Right lobe of liver (tissue), 4 donors: ENCODE results near the gene CD109.

Experiments used
- CTCF ChIP-seq, 4 donors: fragments of 200-600 bp in 3 of 4; fragments of 450-650 bp in 1 of 4; IDR thresholded peaks; one replicate each; pipeline versions ENCODE4 v1.5.1 to v1.8.0; 2016 to 2022; ENCODE audit warnings: antibody characterized with exemption in 4 of 4, mild to moderate bottlenecking in 2 of 4
- POLR2A ChIP-seq: fragments of 450-650 bp; IDR thresholded peaks from one replicate; pipeline ENCODE4 v1.6.1; 2017; ENCODE audit warnings: antibody characterized with exemption, mild to moderate bottlenecking
- donor health status: DM: no; HTN: no; CAD: no.
- donor health status: DM: no; HTN: no; CAD: no.
- donor health status: DM: no; HTN: yes; CAD: no.

DNA sequence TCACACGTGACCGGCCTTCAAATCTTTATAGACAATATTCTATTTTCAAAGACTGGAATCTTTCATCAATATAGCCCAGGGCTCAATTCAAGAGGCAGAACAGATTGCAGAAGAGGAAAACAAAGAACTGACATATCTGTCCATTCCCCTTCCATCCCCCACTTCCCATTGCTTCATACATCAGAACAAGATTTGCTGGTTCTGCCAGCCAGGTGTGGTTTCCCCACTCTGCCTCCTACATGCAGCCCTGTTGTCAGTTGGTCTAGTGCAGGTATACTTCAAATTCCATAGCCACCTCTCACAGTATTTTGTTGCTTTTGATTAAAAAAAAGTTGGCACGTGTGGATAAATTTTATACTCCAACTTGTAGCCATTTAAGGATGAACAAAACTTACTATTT lies 174.9 kb downstream of the CD109 start:
- TF ChIP-seq CTCF (IDR thresholded peaks at IDR 0.05) (no peak), POLR2A (no peak)
